H7 (cell line): ENCODE data around the gene RPL4. TPM values are rescaled to one million over a fixed set of nuclear protein-coding genes. Genes with fewer than 3 reads are reported as not detected.
"Not testable (repeated sequence)": the region's sequence is repeated elsewhere in the genome, so short reads cannot be mapped to it uniquely, and the experiment has no call there.

Experiments
- DNase-seq: peaks from one replicate; pipeline ENCODE4 v3.0.0; 2012
- H3K27me3 ChIP-seq: 2 replicates; pipeline ENCODE4 v1.6.0; 2011; ENCODE audit warnings: mild to moderate bottlenecking, low read length; ENCODE audit not compliant: control insufficient read depth, insufficient read depth
- H3K36me3 ChIP-seq: replicated peaks from 2 replicates; pipeline ENCODE4 v1.5.1; 2011; ENCODE audit warnings: low read length; ENCODE audit not compliant: control insufficient read depth, insufficient read depth
- H3K4me3 ChIP-seq: 2 replicates; pipeline ENCODE4 v1.5.1; 2011; ENCODE audit warnings: low read depth, mild to moderate bottlenecking, control low read depth, low read length, moderate library complexity; ENCODE audit not compliant: insufficient read depth
- total RNA-seq: library from RNA; depleted of rRNA; stranded (reverse); fragments of >200 nt; shearing (Covaris generic); gene quantifications from 2 replicates; pipeline ENCODE4 v1.2.3, GENCODE V29; 2014; rRNA removed

Gene RPL4
- total RNA-seq: 5,862 and 6,291 TPM in 2 replicates

DNA sequence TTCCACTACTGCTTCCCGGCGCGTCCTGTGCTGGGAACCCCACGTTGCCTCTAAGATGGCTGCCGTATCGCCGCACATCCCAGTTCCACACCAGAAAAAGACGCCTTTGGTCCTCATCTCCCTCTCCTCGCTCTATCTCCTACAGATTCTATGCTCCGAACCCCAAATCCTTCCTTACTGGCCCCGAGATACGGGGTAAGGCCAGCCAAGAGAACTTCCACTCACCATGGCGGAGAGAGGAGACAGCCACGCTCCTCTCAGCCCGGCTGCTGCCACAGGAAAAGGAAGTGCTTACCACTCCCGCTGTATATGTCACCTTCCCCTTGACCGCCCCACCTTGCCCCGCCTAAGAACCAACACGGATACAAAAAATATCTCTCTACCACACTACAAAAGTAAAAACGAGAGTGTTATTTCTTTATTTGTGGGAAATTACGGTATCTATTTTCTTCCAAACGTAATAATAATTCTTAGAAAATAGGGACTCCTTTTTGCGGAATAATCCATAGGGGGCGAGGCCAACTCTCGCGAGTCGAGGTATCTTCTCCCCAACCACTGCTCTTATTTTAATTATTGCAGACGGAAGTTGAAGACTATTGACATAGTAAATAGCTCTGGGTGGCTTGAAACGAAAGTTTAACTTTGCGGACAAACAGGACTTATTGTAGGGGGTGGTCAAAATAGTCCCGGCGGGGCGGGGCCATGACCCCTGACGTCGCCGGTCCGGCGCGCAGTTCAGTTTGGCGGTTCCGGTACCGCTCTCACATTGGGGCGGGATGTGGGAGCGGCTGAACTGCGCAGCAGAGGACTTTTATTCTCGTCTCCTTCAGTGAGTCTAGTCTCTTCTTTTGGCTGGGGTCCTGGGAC is at the start of gene RPL4, which contains the start of gene ZWILCH:
RPL4 (minus strand) TSS at position 293 of the 867 bp plus-strand sequence; CDS start at position 228, 65 bp downstream.
ZWILCH (plus strand) TSS at position 764 of the 867 bp plus-strand sequence; CDS start at position 777, 13 bp downstream.
- peaks cover 35% of the 10 kb centered on the region for H3K36me3 ChIP-seq
- H3K27me3 ChIP-seq: no peaks in the 10 kb centered on the region
- peak within 1 kb of the TSS; percentile 96 for H3K4me3 ChIP-seq
- peak; percentile 76 for DNase-seq

DNA sequence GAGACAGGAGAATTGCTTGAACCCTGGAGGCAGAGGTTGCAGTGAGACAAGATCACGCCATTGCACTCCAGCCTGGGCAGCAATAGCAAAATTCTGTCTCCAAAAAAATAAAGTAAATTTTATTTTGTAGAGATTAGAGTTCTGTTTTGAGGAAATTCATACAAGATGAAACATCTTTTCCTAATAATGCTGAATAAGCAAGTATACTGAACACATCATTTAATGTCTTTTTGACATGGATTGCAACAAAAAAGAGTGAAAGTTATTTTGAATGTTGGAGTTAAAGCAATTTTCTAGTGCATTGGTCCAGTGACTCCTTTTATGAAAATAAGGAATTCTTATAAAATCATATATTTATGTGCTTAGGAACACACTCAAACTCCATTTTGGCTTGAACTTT is 40.6 kb upstream of the RPL4 start:
- Histone ChIP-seq H3K4me3 (no peak overlapping the region), H3K27me3 (no peaks in the 10 kb centered on the region), H3K36me3 (peaks cover 3% of the 10 kb centered on the region)
- no peak for DNase-seq

DNA sequence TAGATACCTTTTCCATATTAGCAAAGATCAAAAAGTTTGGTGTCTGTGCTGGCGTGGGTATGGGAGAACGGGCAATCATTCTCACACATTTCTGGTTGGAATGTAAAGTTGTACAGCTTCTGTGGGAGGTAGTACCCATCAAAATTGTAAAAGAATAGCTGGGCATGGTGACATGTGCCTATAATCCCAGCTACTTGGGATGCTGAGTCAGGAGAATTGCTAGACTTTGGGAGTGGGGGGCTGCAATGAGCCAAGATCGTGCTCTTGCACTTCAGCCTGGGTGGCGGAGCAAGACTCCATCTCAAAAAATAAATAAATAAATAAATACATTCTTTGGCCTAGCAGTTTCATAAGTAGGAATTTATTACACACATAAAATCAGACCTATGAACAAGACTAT is 38.2 kb upstream of the RPL4 start:
- Histone ChIP-seq H3K36me3 (peaks cover 5% of the 10 kb centered on the region), H3K27me3 (no peaks in the 10 kb centered on the region), H3K4me3 (no peak overlapping the region)
- no peak for DNase-seq

DNA sequence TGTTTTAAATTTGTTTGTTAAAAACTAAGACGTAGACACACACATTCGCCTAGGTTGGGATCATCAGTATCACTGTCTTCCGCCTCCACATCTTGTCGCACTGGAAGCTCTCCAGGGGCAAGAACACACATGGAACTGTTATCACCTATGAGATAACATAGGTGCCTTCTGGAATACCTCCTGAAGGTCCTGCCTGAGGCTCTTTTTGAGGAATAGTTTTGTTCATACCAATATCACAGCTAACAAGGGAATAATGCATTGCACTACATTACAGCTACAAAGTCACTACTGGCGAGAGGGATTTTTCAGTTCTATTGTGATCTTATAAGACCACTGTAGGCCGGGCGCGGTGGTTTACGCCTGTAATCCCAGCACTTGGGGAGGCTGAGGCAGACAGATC is 30.4 kb upstream of the RPL4 start:
- H3K4me3 ChIP-seq: no peak overlapping the region
- peaks cover 12% of the 10 kb centered on the region for H3K36me3 ChIP-seq
- no peaks in the 10 kb centered on the region for H3K27me3 ChIP-seq
- no peak for DNase-seq

DNA sequence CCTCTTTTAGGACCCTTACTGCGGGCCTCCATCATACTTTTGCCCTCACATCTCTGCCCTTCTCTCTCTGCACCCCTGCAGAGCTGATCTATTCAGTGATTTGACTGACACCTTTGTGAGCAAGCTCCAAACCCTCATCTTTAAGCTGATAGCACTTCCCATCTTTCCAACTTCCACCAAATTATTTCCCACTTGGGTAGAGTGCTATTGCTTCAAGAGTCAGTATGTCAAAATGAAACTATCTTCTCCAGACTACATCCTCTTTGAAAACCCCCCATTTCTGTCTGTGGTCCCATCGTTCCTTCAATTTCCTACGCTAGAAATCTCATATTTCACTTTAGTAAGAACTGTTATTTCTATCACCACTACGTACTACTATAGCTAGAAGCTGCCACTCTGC is 20.2 kb upstream of the RPL4 start:
- Histone ChIP-seq H3K27me3 (no peaks in the 10 kb centered on the region), H3K36me3 (peaks cover 16% of the 10 kb centered on the region), H3K4me3 (no peak overlapping the region)
- no peak for DNase-seq

DNA sequence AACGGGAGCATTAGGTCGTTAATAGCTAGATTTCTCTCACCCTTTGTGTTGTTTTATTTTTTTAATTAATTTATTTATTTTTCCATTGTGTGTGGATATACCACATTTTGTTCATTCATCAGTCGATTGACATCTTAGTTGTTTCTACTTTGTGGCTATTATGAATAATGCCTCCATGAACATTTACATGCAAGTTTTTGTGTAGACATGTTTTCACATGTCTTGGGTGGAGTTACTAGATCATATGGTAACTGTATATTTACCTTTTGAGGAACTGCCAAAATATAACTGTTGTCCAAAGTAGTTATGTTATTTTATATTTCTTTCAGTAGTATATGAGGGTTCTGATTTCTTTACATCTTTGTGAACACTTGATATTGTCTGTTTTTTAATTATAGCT is 19.3 kb upstream of the RPL4 start:
- Histone ChIP-seq H3K36me3 (peaks cover 10% of the 10 kb centered on the region), H3K4me3 (no peak overlapping the region), H3K27me3 (no peaks in the 10 kb centered on the region)
- DNase-seq: no peak

DNA sequence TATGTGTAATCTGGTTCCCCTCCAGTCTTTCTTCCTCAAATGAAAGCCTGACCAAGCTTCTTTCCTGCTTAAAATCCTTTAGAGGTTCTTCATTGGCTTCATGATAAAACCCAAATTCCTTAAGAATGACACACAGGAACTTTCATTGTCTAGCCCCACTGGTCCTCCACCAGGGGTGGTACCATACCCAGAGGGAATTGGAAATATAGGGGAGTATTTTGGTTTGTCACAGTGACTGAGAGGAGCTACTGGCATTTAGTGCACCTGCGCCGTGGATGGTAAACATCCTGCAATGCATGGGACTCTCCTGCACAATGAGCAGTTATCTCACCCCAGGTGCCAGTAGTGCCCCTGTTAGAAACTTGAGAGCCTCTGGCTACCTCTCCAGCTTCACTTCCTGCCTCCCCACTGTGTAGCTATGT is 11.3 kb upstream of the RPL4 start:
- no peak for DNase-seq
- no peaks in the 10 kb centered on the region for H3K27me3 ChIP-seq
- peaks cover 7% of the 10 kb centered on the region for H3K36me3 ChIP-seq
- H3K4me3 ChIP-seq: no peak overlapping the region

DNA sequence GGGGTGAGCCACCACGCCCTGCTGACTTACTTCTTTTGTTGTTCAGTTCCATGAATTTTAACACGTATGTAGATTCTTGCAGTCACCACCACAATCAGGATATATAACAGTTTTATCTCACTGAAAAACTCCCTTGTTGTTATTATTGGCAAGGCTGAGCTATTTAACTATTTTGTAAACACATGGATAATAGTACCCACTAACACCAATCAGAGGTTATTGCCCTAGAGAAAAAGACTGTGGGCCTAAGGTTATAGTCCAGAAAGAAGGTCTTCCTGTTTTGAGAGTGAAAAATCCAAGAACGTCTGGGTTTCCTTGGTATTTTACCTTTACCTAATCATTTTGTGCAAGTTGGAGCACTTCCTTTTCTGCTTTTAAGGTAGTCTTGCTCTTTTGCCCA is 9.9 kb upstream of the RPL4 start:
- peaks cover 6% of the 10 kb centered on the region for H3K36me3 ChIP-seq

DNA sequence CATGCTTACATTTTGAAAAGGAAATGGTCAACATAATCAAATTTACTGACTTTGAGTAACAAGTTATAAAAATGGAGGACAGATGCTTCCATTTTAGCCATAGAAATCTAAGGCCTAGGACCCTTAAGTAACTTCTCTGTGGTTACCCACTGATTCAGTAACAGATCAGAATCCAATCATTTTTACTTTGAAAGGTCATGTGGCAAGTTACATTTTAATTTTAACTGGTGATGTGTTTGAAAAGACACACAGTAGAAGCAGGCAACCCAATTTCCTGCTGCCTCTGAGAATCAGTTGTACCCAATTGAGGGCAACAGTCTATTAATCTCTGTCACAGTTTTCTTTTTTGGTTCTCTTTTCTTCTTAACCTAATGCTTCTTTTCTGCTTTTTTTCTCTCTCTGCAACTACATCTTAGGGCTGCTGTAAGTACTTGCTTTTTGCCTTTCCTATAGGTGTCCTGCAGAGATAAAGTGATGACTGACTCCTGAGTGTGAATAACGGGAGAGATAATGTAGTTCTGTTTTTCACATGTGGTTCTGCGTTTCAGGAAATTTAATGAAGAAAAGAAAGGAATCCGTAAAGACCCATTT is 3.7 kb upstream of the RPL4 start:
- Histone ChIP-seq H3K4me3 (no peak overlapping the region), H3K36me3 (peaks cover 4% of the 10 kb centered on the region), H3K27me3 (no peaks in the 10 kb centered on the region)
- no peak for DNase-seq

More for the DNA sequence above, 9.9 kb upstream of the RPL4 start:
- H3K27me3 ChIP-seq: no peaks in the 10 kb centered on the region
- H3K4me3 ChIP-seq: no peak overlapping the region
- DNase-seq: no peak

DNA sequence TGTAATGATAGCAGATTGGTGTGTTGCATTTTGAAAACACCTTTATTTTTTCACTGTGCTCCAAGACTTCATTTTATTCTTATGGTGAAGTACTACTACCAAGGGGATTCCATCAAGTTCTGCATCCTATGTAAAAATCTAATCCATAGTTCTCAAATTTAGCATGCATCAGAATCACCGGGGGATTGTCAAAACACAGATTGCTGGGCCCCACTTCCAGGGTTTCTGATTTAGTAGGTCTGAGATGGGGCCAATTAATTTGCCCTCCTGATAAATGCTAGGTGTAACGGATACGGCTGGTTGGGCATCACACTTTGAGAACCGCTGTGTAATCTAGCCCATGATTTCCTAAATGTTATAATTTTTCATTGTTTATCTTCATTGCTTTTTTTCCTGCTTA is 1.2 kb upstream of the RPL4 start:
- DNase-seq: no peak
- H3K4me3 ChIP-seq: peak overlapping the region; percentile 96
- H3K36me3 ChIP-seq: peaks cover 24% of the 10 kb centered on the region
- no peaks in the 10 kb centered on the region for H3K27me3 ChIP-seq

DNA sequence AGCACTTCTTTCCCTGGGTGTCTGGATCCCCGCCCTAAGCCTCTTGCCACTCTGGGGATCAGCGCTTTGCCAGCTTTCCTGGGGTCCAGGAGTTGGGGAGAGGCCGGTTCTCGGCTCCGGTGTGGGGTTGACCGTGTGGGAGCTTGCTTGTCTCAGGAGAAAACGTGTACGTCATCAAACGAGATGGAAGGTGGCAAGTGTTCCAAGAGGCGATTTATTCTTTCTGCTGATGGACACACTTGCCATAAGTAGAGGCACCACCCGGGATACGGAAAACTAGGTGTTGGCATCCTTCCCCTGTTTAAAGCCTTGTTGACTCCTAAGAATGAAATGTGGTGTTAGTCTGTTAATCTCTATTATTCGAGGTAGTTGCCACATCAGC is 766 bp upstream of the RPL4 start:
- H3K36me3 ChIP-seq: peaks cover 28% of the 10 kb centered on the region
- no peak for DNase-seq
- peak overlapping the region; percentile 96 for H3K4me3 ChIP-seq
- H3K27me3 ChIP-seq: no peaks in the 10 kb centered on the region

DNA sequence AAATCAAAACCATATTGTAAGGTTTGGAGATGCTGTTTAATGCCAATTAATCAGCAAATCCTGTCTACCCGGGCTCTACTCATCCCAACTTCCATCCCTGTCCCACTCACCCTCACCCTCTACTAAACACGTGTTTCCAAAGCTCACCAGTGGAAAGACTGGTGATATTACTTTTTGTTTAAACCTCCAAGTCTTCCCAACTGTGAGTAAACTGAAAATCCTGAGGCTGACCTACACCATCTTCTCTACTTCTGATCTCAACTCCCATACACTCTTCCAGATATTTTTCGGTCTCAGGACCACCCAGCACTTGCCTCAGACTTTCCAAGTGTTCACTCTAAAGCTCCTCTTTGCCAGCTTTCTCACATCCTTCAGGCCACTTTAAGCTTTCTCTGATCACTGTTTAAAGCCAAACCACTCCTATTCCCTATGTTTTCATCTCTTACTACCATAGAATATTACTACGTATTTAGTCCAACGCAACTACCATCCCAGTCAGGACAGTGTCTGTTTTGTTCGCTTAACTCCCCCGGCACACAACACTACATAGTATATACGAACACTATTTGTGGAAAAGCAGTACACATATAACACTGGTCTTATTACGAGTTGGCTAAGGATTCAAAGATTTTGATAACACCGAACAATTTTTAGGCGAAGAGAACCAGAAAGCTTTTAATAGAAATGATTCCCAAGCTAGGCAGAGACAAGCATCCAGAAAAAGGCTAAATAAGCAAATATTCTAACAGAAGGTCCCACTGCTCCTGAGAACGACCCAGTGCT is 684 bp downstream of the RPL4 start:
- Histone ChIP-seq H3K27me3 (no peaks in the 10 kb centered on the region), H3K36me3 (peaks cover 38% of the 10 kb centered on the region), H3K4me3 (peak overlapping the region; percentile 96)
- no peak for DNase-seq

DNA sequence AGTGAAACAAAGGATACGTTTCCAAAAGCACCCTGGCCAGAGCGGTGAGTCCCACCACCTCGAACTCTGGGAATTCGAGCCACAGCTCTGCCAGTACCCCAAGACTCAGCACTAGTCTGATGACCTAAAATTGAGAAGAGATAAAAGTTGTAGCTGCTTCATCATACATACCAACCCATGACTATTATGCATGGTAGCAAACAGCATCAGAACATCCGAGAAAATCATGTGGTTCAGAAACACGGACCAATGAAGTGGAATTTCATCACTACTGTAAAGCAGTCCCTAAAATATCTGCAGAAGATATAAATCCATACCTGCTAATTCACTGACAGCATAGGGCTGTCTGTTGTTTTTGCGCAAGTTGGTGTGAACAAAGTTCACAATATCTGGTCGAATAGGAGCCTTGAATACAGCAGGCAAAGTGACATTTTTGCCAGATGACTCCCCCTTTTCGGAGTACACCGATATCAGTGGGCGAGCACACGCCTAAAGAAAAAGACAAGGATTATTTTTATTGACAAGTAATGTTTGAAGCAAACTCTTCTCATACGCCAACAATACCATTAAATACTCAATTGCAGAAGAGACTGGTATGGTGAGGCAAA is 1.5 kb downstream of the RPL4 start:
- DNase-seq, H3K27me3 ChIP-seq: not testable (repeated sequence)
- peaks cover 41% of the 10 kb centered on the region for H3K36me3 ChIP-seq
- peak overlapping the region; percentile 96 for H3K4me3 ChIP-seq

DNA sequence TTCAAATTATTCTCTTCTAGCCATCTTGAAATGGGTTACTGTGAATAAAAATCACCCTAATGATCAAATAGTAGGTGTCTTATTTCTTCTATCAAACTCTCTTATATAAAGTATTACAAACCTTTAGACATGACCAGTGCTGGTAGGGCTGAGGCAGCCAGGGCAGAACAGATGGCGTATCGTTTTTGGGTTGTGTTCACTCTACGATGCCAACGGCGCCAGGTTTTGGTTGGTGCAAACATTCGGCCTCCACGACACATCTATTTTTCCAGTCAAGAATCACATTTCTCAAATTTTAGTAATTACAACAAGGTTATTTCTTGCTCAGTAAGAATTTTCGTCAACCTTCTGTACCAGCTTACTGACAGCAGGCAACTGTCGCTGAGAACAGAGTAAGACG is 2.2 kb downstream of the RPL4 start:
- Histone ChIP-seq H3K27me3 (no peaks in the 10 kb centered on the region), H3K36me3 (peaks cover 41% of the 10 kb centered on the region), H3K4me3 (no peak overlapping the region)
- DNase-seq: no peak
